ENCODE data around the gene SPATS2.
A peak's percentile ranks its signal among the peaks of the same experiment; 100 is the strongest.
"Not testable (repeated sequence)": the region's sequence is repeated elsewhere in the genome, so short reads cannot be mapped to it uniquely, and the experiment has no call there.

The SPATS2 gene

GRCh38 chr12:49352351-49352750 is 14.9 kb upstream of the SPATS2 start:
- DNase-seq (ENCODE audit: low spot score): no peak

DNA sequence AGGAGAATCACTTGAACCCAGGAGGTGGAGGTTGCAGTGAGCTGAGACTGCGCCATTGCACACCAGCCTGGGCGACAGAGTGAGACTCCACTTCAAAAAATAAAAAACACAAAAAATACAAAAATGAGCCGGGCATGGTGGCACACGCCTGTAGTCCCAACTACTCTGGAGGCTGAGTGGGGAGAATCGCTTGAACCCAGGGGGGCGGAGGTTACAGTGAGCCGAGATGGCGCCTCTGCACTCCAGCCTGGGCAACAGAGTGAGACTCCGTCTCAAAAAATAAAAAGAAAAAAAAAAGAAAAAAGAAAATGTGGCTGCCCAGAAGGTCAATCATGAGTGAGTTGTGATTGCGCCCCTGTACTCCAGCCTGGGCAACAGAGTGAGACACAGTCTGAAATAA is 11.3 kb upstream of the SPATS2 start:
- DNase-seq (ENCODE audit: low spot score): no peak

- DNase-seq (ENCODE audit: low spot score): peak; percentile 34
Measured at GRCh38 chr12:49357103-49357678, 10.1 kb upstream of the SPATS2 start.

- DNase-seq (ENCODE audit: low spot score): peak; percentile 61
Measured at GRCh38 chr12:49358483-49359141, 8.7 kb upstream of the SPATS2 start.

- no peak for DNase-seq (ENCODE audit: low spot score)
Measured at GRCh38 chr12:49359671-49360070, 7.6 kb upstream of the SPATS2 start.

DNA sequence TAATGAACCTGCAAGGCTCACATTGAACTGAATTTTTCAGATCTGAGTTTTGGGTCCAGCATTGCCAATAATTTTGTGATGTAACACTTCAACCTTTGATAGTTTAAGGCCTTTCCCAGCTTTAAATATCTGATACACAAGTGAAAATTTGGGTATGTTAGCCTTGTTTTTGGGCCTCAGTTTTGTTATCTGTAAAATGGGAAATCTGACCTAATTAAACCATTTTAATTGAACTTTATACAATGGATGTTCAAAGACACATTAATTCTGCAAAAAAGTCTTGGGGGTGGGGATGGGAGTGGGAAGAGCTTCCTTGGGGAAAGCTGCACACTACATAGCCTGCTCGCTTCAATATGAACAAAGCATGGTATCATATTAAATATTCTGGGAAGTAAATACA is 5.2 kb upstream of the SPATS2 start:
- DNase-seq (ENCODE audit: low spot score): no peak

DNA sequence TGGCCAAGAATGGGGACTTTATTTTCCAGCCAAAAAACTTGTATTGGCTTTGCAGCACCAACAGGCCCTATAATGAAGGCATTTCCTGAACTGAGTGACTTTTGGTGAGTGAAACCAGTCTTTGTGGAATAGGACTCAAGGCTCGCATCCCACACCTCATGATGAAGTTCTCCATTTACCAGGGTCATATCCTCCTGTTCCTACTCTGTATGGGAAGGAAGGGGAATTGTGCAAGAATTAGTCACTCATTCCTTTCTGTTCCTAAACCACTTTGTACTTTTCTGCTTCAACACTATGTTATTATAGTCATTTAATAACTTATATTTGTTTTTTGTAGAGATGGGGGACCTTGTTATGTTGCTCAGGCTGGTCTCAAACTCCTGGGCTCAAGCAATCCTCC is 2.3 kb upstream of the SPATS2 start:
- no peak for DNase-seq (ENCODE audit: low spot score)

- peak; percentile 30 for DNase-seq (ENCODE audit: low spot score)
Measured at GRCh38 chr12:49365542-49365941, 1.7 kb upstream of the SPATS2 start.

DNA sequence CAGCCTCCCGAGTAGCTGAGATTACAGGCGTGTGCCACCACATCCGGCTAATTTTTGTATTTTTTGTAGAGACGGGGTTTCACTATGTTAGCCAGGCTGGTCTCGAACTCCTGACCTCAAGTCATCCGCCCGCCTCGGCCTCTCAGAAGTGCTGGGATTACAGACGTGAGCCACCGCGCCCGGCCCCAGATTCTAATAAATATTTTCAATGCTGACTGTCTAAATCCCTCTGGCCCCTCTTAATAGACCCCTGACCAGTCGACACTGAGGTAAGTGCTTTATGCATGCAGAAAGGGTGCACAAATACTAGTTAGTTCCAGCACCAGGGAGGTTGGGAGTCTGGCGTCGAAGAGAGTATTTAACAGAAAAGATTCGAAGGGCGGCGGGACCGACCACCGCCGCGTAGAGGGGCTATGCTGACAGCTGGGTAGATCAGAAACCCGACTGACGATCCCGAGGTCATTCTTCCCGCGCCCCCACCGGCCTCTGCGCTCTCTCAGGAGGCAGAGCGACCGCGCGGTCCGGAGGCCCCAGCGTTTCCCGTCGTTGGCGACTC is 1.1 kb upstream of the SPATS2 start:
- no peak for DNase-seq (ENCODE audit: low spot score)

DNA sequence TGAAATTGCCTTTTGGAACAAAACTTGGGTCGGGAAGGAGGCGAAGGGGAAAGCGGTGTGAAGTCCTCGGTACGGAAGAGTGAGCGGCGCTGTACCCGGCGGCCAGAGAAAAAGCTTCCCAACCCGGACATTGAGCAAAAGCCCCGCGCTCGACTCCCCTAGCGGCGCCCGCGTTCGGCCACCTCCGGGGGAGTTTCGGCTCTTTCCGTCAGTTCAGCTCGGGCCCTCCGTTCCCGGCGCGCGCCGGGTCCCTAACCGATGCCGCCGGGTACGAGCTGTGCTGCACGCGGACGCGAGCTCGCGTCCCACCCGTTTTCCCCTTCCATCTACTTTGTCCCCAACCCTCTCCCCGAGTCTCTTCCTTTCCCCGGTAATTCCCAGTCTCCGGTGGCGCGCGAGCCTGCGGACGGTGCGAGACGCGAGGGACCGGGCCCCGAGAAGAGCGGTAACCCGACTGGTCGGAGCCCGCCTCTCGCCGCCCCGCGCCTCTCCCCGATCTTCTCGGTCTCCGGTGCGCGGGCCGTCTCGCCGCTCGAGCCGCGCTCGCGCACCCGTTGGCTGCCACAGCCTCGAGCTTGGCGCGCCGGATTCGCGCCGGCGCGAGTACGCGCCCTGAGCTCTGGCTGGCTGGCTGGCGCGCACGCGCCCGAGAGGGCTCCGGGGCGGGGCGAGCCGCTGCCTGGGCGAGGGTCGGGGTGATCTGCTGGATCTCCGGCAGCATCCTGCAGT is 446 bp upstream of the SPATS2 start:
- DNase-seq (ENCODE audit: low spot score): peak; percentile 94

- DNase-seq (ENCODE audit: low spot score): no peak
Measured at GRCh38 chr12:49368240-49368600, 958 bp downstream of the SPATS2 start.

- DNase-seq (ENCODE audit: low spot score): no peak
Measured at GRCh38 chr12:49369411-49370145, 2.3 kb downstream of the SPATS2 start.

- DNase-seq (ENCODE audit: low spot score): no peak
Measured at GRCh38 chr12:49370539-49370938, 3.3 kb downstream of the SPATS2 start.

DNA sequence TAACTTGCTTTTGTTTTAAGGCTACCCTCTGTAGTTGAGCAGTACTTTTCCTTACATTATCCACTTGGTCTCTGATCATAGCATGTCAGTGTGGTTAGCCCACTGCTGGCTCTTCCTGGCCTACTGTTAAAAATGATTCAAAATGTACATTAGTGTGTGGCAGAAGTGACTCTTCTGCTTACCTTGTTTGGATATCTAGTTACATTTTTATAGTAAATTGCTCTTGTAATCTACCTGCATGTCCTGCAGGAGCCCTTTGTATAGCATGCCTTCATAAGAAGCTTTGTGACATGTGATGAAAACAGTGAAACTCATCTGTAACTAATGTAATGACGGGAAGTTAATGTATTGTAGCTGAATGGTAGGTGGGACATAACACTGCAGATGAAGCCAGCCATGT is 8.1 kb downstream of the SPATS2 start:
- DNase-seq (ENCODE audit: low spot score): no peak

- DNase-seq (ENCODE audit: low spot score): no peak
Measured at GRCh38 chr12:49377386-49377785, 10.1 kb downstream of the SPATS2 start.

- not testable (repeated sequence) for DNase-seq (ENCODE audit: low spot score)
Measured at GRCh38 chr12:49380184-49380583, 12.9 kb downstream of the SPATS2 start.

- no peak for DNase-seq (ENCODE audit: low spot score)
Measured at GRCh38 chr12:49388682-49389386, 21.6 kb downstream of the SPATS2 start.

DNA sequence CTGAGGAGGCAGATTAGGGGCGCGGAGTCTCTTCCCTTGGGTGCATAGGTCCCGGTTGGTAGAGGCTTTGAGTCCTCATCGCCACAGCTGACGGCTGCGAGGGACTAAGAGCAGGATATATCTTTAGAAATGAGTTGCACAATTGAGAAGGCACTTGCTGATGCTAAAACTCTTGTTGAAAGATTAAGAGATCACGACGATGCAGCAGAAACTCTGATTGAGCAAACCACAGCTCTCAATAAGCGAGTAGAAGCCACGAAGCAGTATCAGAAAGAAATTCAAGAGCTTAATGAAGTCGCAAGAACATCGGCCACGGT is 22.1 kb downstream of the SPATS2 start:
- no peak for DNase-seq (ENCODE audit: low spot score)

DNA sequence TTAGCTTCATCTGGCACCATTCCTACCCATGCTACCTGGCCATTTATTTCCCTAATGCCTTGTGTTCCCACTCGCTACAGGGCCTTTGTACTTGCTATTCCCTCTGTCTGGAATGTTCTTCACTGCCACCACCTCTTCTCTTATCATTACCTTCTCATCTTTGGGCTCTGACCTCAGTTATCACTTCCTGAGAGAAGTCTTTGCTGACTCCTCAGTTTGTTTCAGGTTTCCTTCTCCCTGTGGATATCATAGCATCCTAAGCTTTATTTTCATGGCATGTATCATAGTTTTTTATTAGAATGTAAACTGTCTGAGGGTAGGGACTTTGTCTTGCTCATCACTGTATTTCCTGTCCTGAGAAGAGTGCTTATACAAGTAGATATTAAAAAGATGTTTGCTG is 29.7 kb downstream of the SPATS2 start:
- DNase-seq (ENCODE audit: low spot score): no peak

GRCh38 chr12:49400304-49400703 is 33.0 kb downstream of the SPATS2 start:
- no peak for DNase-seq (ENCODE audit: low spot score)

GRCh38 chr12:49403971-49404450 is 36.7 kb downstream of the SPATS2 start:
- no peak for DNase-seq (ENCODE audit: low spot score)

DNA sequence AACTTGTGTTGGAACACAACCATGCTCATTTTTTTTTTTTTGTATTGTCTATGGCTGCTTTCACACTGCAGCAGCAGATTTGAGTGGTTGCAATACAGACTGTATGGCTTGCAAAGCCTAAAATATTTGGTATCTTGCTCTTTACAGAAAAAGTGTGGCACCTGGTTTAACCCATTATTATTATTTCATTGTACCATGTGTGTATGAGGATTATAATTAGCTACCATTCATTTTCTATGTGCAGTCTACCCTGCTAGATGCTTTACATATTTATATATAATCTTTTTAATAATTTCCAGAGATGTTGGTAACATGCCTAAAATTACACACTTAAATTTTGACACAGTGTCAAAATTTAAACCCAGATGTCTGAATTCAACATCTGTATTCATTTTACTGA is 37.7 kb downstream of the SPATS2 start:
- no peak for DNase-seq (ENCODE audit: low spot score)

Data from LoVo (cell line).